NCI-H1092 (cell line): ENCODE data around the gene CTNNA3.

ENCODE experiments used
- DNase-seq: peaks from one replicate; lab custom pipeline; 2025; lab: John Stamatoyannopoulos, UW

CTNNA3 gene

GRCh38 chr10:67011981-67012380 is 684.0 kb downstream of the CTNNA3 start:
- no peak for DNase-seq

- DNase-seq, result no peak
Observed at GRCh38 chr10:67011480-67011879, 684.5 kb downstream of the CTNNA3 start.

GRCh38 chr10:67005981-67006380 is 690.0 kb downstream of the CTNNA3 start:
- DNase-seq, result no peak

GRCh38 chr10:67004690-67005089 is 691.3 kb downstream of the CTNNA3 start:
- no peak for DNase-seq

- no peak for DNase-seq
Observed at GRCh38 chr10:66999762-67000545, 696.0 kb downstream of the CTNNA3 start.

- no peak for DNase-seq
Observed at GRCh38 chr10:66996996-66997395, 699.0 kb downstream of the CTNNA3 start.

GRCh38 chr10:66990143-66990830 is 705.7 kb downstream of the CTNNA3 start:
- DNase-seq, result no peak

GRCh38 chr10:66983475-66983818 is 712.5 kb downstream of the CTNNA3 start:
- no peak for DNase-seq

- no peak for DNase-seq
Observed at GRCh38 chr10:66982792-66983474, 713.1 kb downstream of the CTNNA3 start.

GRCh38 chr10:66982053-66982420 is 714.0 kb downstream of the CTNNA3 start:
- DNase-seq, result no peak

- DNase-seq, result no peak
Observed at GRCh38 chr10:66981361-66982052, 714.5 kb downstream of the CTNNA3 start.

- no peak for DNase-seq
Observed at GRCh38 chr10:66980246-66980815, 715.7 kb downstream of the CTNNA3 start.

- DNase-seq, result no peak
Observed at GRCh38 chr10:66964946-66965345, 731.0 kb downstream of the CTNNA3 start.

GRCh38 chr10:66958466-66958865 is 737.5 kb downstream of the CTNNA3 start:
- no peak for DNase-seq

- no peak for DNase-seq
Observed at GRCh38 chr10:66951896-66952295, 744.1 kb downstream of the CTNNA3 start.

GRCh38 chr10:66943590-66943989 is 752.4 kb downstream of the CTNNA3 start:
- no peak for DNase-seq

- DNase-seq, result no peak
Observed at GRCh38 chr10:66942407-66942806, 753.6 kb downstream of the CTNNA3 start.

GRCh38 chr10:66941491-66941890 is 754.5 kb downstream of the CTNNA3 start:
- no peak for DNase-seq

GRCh38 chr10:66940965-66941364 is 755.0 kb downstream of the CTNNA3 start:
- DNase-seq, result no peak

- no peak for DNase-seq
Observed at GRCh38 chr10:66934711-66935110, 761.3 kb downstream of the CTNNA3 start.

- DNase-seq, result no peak
Observed at GRCh38 chr10:66931949-66932343, 764.0 kb downstream of the CTNNA3 start.

GRCh38 chr10:66931340-66931948 is 764.6 kb downstream of the CTNNA3 start:
- no peak for DNase-seq
